ENCODE measurements around the gene EPHB2. TPM values are rescaled to one million over a fixed set of nuclear protein-coding genes. Genes with fewer than 3 reads are reported as not detected.
"Not testable (repeated sequence)": the region's sequence is repeated elsewhere in the genome, so short reads cannot be mapped to it uniquely, and the experiment has no call there.

EPHB2 gene
- not detected in 2 replicates for total RNA-seq

DNA sequence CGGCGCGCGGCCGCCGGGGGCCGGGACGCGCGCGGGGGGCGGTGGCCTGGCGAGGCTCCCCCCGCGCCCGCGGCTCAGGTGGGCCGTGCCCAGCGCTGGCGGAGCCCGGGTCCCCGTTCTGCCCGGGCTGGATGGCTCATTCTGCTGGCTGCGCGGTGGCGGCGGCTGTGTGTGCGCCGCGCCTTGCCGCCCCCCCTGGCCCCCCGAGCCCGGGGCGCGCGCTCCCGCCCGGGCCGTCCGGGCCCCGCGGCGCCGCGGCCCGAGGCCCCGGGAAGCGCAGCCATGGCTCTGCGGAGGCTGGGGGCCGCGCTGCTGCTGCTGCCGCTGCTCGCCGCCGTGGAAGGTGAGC is at the start of gene EPHB2:
EPHB2 (plus strand) TSS at position 139 of the 349 bp plus-strand sequence; CDS start at position 283, 144 bp downstream.
- intact Hi-C loops (cut with micrococcal nuclease): no loop called here

DNA sequence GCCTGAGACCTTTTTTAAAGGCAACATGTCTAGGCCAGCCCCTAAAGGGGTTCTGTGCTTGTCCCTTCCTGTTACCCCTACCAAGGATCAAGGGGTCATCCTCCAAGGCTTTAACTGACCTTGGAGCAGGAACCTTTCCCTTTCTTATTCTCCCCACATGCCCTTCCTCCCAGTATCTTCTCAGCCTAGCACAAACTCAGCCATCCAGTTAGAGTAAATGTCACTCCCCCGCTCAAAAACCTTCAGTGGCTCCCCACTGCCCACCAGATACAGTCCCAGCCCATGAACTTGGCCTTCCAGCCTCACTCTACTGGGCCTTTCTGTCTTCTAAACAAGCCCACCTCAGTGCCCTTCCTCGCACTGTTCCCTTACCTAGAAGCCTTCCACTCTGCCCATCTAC is 48.8 kb upstream of the EPHB2 start:
- intact Hi-C loops (cut with micrococcal nuclease): no loop called here

DNA sequence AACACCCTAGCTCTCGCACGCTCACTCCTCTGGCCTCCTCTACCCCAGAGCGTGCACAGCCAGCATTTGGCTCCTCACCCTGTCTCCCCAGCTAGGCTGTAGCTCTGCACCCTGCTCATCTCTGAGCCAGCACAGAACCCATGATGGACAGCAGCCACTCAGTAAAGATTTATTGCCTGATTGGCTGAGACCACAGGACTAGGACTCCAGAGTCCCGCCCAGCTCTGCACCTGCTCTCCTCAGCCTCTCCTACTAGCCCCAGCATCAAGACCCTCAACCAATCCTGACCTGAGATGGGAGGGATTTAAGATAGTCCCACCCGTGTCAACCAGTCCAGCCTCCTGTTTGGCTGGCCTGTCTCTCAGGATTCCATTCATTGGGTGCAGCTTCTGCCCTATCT is 48.3 kb upstream of the EPHB2 start:
- intact Hi-C loops (cut with micrococcal nuclease): no loop called here

DNA sequence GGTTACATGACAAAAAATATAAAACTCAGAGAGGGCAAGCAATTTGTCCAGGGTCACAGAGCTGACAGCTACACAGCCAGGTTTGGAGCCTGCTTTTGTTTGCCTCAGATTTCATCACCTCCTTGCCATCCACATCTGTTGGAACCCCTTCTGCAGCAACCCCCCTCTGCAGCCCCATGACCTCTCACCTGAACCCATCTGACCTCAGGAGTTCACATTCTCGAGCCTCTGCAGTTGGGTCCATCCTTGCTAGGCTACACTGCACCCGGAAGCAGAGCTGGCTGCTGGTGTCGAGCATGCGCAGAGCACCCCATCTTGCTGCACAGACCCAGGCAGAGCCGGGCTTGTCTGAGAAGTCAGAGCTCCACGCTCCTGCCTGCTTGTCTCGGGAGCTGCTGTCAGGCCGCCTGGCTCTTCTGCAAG is 47.6 kb upstream of the EPHB2 start:
- intact Hi-C loops (cut with micrococcal nuclease): no loop called here

DNA sequence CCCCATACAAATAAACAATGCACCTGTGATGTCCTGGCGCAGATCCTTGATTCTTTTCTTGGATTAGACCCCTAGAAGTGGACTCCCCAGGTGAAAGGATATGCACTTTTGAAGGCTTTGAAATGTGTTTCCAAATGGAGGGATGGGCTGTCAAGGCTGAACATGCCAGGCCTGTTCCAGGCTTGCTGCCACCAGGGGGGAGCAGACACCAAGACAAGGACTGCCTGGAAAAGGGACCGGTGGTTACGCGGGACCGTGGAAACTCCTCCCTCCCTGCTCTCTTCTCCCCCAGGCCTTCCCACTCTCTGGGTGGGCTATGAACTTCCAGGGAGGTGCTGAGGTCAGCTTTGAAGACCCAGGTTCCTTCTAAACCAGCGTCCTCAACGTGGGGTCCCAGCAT is 44.9 kb upstream of the EPHB2 start:
- intact Hi-C loops (cut with micrococcal nuclease): no loop called here

DNA sequence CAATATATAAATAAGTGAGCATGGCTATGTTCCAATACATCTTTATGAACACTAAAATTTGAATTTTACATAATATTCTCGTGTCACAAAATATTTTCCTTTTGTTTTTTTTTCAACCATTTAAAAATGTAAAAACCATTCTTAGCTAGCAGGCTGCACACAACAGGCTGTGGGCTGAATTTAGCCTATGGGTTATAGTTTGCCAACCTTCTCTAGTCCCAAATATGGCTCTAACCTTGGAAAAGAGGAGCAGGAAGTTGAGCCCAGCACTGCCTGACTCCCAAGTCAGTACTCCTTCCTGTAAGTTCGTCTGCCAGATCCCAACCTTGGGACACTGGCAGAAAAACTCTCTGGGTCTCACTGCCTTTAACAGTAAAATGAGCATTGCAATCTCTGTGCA is 44.2 kb upstream of the EPHB2 start:
- intact Hi-C loops (cut with micrococcal nuclease): no loop called here

DNA sequence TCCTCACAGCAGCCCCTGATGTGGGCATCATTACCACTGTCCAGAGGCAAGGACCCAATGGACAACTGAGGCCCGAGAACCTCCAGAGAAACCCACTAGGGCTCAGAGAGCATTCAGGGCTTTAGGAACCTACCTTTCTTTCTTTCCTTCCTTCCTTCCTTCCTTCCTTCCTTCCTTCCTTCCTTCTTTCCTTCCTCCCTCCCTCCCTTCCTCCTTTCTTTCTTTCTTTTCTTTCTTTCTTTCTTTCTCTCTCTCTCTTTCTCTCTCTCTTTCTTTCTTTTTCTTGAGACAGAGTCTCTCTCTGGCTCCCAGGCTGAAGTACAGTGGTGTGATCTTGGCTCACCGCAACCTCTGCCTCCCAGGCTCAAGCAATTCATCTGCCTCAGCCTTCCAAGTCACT is 41.8 kb upstream of the EPHB2 start:
- intact Hi-C loops (cut with micrococcal nuclease): not testable (repeated sequence)

DNA sequence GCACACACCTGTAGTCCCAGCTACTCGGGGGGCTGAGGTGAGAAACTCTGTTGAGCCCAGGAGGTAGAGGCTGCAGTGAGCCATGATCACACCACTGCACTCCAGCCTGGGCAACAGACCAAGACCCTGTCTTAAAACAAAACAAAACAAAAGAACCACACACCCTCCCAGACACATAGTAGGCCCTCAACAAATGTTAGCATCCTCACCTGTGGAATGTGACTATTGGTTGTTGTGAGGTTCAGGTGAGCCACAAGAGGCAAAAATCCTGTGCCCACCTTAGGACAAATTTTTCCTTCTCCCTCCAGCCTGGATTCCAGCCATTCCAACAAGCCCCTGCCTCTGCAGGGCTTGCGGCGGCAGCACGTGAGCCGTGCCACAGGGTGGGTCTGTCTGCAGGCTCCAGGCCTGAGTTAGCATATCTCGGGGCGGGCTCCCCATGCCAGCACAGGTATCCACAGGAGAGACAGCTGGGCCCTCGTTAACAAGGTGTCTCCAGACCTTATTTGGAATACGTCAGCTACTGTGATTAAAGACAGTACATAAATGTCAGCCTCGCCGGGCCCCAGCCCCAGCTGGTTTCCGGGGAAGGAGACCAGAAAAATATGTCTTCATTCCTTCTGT is 40.2 kb upstream of the EPHB2 start:
- intact Hi-C loops (cut with micrococcal nuclease): no loop called here

DNA sequence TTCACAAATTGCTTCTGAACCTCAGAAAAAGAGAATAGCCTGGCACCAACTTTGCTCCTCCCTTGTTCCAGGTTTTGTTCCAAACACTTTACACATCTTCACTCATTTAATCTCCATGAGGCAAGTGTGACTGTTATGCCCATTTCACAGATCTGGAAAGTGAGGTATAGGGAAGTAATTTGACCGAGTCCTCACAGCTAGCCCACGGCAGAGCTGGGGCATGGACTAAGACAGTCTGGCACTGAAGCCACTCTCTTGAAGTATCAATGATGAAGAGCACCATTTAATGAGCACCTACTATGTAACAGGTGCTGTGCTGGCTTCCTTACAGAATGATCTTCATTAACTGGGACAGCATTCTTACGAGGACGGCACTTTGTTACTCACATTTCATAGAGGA is 38.6 kb upstream of the EPHB2 start:
- intact Hi-C loops (cut with micrococcal nuclease): no loop called here

DNA sequence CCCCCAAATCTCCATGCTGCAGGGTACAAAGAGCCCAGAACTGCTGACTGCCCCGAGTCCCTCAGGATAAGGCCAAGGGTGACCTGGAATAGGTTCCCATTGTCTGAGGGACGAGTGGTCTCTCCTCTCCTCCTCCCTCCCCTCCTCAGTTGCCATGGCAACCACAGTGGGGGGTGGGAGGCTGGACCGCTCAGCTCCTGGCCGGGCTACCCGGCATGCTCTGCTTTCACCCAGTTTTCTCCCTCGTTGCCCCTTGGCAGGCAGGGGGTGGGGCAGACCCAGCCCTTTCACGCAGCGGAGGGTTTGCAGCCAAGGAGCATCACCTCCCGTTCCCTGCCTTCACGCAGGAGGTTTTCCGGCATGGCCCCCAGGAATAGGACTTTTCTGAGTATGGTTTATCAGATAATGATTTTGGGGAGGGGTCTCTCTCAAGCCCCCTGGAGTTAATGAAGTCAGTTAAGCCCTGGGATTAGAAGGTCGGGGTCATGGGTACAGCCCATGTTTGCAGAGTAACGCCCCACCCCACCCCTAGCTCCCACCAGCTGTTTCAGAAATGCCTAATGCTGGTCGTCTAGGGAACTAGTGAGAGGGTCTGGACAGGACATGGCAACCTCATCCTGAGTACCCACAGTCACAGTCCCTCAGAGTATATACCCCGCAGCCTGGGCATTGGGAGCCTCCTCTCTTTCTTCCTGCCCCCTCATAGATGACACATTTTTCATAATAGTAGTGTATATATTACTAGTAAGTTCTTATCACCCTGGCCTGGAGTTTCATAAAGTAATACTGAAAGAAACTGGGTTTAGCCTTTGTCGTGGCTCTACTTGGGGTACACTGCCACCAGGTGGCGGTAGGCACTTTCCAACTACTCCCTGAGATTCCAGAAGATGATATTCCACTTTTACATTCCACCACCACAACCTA is 36.9 kb upstream of the EPHB2 start:
- intact Hi-C loops (cut with micrococcal nuclease): no loop called here

DNA sequence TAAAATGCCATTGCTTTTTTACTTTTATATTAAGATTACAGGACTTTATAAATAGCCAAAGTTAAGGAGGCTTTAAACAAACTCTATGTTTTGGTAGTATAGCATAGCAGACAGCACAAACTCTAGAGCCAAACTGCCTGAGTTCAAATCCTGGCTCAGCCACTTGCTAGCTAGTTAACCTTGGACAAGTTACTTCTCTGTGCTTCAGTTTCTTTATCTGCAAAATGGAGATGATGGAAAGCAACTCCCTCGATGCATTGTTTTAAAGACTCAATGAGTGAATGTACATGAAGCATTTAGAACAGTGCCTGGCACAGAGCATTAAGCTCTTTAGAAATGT is 36.3 kb upstream of the EPHB2 start:
- intact Hi-C loops (cut with micrococcal nuclease): no loop called here

DNA sequence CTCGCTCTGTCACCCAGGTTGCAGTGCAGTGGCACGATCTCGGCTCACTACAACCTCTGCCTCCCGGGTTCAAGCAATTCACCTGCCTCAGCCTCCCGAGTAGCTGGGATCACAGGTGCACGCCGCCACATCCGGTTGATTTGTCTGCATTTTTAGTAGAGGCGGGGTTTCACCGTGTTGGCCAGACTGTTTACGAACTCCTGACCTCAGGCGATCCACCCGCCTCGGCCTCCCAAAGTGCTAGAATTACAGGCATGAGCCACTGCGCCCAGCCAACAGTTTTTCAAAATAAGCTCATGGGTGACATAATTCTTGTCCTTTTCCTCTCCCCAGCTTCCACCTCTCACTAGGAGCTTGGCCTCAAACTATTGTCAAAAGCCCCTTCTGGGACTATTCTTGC is 34.5 kb upstream of the EPHB2 start:
- intact Hi-C loops (cut with micrococcal nuclease): not testable (repeated sequence)

DNA sequence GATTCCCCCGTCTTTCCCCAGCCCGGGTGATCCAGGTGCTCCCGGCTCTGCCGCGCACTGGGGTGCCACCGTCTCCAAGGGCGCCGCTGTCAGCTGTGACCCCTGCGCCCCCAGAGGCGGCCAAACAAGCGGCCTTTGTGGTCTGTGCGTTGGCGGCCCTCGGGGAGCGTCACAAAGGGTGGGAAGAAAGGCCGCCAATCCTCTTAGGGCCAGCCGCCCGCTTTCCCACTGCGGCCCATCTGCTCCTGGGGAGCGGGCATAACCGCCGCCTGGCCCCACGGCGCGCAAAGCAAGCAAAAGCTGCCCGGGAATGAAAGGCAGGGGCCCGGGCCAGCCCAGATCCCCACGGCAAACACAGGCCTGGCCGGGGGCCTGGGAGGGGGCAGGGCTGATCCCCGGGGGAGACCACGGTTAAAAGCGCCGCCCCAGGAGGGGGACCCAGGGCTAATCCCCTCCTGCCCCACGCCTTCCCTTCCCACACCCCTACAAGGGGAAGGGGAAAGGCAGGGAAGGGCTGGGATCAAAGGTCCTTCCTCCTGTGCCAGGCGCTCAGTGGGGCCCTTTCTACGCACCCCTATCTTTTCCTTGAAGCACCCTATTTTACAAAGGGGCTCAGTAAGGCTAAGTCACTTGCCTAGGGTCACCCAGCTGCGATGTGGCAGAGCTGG is 33.6 kb upstream of the EPHB2 start:
- intact Hi-C loops (cut with micrococcal nuclease): no loop called here

DNA sequence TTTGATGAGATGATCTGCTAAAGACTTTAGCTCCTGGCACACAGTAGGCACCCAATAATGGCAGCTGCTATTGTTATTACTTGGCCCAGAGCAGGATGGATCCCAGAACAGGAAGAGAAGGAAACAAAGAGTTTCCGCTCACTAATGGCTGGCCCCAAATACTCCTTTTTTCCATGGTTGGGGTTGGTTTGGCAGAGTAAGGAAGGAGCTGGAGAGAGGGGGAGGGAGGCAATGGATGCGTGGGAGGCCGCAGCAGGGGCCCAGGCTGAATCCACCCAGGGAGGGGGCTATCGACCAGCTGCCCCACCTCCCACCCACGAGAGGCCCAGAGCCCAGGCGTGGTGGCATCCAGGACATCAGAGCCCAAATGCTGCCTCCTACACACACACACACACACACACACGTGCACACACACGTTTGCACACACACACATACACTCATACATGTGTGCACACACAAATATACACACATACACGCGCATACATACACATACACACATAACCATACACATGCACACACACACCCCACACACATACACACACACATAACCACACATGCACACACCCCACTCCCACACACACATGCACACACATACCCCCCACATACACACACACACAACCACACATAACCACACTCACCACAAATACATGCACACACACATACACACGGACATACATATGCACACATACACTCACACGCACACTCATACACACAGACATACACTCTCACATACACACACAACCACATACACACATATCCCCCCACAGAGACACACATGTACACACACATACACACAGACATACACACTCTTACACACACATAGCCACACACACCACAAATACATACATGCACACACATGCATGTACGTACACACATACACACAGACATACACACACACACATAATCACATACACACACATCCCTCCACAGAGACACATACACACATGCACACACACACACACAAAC is 32.4 kb upstream of the EPHB2 start:
- intact Hi-C loops (cut with micrococcal nuclease): no loop called here

DNA sequence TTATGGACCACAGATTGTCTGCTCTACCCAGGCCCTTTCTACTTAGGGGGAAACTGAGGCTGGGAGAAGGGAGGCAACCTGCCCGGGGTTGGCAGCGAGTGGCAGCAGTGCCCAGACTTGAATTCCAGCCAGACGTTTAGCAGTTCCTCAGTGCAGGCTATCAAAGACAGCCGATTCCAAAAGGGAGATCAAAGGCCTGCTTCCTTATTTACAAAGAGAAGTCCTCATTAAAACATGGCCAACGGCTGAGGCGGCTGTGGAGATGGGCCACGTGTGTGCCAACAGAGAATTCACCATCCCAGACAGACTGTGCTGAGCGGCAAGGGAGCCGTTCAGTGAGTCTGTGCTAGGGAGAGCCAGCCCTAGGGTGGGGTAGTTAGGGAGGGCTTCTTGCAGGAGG is 29.9 kb upstream of the EPHB2 start:
- intact Hi-C loops (cut with micrococcal nuclease): no loop called here

DNA sequence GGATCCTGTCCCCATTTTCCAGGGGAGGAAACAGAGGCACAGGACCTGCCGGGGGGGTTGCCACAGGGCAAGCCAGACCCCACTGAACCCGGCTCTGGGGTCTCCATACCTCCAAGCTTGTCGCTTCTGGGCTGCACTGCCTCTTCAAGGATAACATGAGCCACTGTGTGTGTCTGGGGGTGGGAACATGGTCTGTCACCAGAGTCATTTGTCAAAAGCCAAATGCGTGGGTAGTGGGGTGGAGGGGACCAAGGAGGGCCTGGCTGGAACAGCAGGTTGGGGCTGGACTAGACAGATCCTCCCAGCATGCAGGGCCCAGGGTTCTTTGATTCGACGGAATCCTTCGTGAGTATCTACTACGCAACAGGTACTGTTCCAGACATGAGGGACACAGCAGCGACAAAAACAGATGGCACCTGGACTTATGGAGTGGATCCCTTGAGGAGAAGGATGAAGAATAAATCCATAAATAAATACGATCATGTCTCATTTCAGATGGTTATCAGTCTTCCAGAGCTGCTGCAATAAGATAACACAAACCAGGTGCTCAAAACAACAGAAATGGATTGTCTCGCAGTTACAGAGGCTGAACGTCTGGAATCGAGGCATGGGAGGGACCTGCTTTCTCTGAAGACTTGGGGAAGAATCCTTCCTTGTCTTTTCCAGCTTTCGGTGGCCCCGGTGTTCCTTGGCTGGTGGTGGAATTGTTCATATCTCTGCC is 28.9 kb upstream of the EPHB2 start:
- intact Hi-C loops (cut with micrococcal nuclease): no loop called here

DNA sequence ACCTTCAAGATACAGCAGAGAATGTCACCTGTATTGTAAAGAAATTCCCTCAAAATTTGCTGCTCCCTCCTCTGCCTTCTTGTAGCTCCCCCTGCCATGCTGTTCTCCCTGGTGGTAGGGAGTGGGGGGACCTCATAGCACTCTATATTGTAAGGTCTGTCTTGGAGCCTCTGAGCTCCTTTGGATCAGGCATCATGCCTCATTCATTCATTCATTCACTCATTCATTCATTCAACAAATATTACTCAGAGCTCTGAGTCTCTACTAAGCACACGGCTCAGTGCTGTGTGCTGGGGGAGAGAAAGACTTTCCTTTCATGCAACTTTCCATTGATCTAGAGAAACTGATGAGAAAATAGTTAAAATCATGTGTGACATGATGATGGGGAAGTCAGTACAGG is 27.1 kb upstream of the EPHB2 start:
- intact Hi-C loops (cut with micrococcal nuclease): no loop called here

DNA sequence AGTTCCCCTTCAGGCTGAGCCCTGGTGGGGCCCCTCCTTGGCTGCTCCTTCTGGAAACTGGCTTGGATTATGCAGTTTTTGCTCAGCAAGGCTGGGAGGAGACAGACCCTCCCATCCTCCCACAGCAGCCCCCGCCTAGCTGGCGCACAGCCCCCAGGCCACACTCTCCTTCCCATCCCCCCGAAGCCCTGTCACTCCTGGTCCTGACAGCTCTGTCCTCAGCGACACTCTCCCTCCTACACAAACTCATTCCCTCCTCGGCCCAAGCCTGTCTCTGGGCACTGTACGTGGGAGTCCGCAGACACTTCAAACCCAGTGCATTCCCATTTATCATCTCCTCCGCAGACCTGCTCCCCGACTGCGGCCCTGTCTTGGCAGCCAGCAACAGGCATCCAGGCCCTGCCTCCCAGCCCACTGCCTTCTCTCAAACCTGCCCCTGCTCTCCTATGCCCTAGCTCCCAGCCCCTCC is 25.0 kb upstream of the EPHB2 start:
- intact Hi-C loops (cut with micrococcal nuclease): no loop called here

DNA sequence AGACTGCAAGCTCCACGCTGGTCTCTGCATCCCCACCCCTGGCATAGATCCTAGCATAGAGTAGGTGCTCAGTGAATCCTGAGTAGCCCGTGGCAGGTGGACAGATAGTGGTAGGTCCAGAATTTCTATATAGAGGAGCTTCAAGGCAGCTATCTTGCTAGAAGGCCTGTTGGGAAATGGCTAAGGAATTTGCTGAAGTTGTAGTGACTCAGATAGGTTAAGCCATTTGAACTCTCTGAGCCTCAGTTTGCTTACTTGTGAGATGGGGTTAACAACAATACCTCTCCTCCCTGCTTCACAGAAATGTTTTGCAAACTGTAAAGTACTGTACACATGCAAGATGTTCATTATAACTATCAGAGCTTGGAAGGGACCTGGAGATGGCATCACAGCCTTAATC is 23.4 kb upstream of the EPHB2 start:
- intact Hi-C loops (cut with micrococcal nuclease): no loop called here

DNA sequence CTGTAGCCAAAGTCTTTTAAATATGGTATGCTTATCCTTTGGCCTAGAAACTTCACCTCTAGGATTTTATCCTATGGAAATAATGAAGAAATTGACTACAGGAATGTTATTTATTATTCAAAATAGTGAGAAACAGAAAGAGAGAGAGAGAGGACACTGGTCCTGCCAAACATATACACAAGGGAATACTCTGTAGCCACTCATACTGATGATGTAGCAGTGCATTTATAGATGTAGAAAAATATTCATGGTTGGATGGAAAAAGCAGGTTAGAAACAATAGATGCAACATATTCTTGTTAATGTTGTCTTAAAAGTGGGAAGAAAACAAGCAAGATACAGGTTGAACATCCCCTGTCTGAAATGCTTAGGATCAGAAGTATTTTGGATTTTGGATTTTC is 22.2 kb upstream of the EPHB2 start:
- intact Hi-C loops (cut with micrococcal nuclease): no loop called here

DNA sequence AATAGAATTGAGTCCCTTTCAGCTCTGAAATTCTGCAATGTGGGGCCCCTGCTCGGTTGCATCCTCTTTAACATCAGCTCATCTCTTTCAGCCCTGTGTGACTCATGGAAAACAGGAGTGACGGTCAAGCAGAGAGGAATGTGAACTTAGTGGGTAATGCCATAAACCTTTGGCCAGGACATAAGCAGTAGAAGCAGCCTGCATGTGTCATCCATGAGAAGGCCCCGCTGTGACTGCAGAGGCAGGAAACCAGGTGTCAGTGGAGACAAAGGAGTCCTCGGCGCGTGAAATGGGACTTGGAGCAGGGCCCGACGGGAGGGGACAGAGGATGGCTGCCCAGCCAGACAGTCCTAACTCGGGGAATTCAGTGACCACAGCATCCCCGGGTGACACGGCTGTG is 21.1 kb upstream of the EPHB2 start:
- intact Hi-C loops (cut with micrococcal nuclease): no loop called here
